GM18909 (cell line): ENCODE data around the gene NUP160.
"Not testable (repeated sequence)": the region's sequence is repeated elsewhere in the genome, so short reads cannot be mapped to it uniquely, and the experiment has no call there.

Experiments
- ATAC-seq: cut with Tn5 transposase; IDR thresholded peaks from one replicate; pipeline ENCODE4 v1.9.1; 2021; ENCODE audit warnings: mild to moderate bottlenecking; ENCODE audit not compliant: unreplicated experiment, poor library complexity

Gene NUP160

GRCh38 chr11:47864901-47865300 lies 16.8 kb upstream of the NUP160 start:
- no peak for ATAC-seq

DNA sequence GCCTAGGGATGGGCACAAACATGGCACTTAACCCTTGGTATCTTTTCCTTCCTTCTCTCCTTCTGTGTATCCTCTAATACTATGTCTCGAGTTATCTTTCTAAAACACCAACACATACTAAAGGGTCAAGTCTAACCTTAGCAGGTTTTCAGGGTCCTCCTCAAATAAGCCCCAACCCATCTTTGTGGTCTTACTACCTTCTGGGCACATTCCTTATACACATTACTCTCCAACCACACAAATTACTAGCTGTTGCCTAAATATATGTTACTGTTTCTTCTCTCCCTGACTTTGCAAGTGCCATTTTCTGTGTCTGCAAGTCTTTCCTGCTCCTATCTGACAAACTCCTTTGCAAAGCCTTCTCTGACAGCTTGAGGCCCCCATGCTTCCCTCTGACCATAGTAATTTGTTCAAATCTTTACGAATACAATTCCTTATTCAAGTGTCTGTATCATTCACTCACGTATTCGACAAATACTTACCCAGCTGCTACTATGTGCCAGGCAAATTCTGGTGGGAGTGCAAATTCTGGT lies 15.8 kb upstream of the NUP160 start:
- ATAC-seq, result no peak

GRCh38 chr11:47863189-47863897 lies 15.2 kb upstream of the NUP160 start:
- ATAC-seq, result peak; percentile 62

DNA sequence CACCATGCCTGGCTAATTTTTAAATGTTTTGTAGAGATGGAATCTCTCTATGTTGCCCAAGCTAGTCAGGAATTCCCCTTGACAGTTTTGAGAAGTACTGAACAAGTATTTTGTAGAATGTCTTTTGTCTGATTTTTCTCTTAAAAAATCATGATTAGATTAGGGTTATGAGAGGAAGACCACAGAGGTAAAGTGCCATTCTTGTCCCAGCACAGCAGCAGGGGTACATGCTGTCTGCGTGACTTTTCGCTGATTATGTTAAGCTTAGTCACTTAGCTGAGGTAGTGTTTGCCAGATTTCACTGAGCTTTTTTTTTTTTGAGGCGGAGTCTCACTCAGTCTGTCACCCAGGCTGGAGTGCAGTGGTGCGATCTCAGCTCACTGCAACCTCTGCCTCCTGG lies 13.6 kb upstream of the NUP160 start:
- no peak for ATAC-seq

DNA sequence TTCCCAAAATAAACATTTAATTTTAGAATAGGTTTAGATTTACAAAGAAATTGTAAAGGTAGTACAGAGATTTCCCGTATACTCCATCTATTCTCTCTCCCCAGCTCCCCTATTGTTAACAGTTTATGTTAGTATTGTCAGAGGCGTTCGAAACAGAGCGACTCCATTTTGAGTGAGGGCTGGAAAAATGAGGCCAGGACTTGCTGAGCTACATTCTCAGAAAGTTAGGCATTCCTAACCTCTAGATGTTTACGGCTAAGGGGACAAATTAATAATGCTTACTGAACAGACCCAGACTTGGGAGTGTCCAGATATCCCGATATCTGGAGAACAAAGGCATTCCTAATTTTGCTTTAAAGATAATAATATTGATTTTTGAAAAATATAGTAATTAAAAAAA lies 12.4 kb upstream of the NUP160 start:
- ATAC-seq, result no peak

DNA sequence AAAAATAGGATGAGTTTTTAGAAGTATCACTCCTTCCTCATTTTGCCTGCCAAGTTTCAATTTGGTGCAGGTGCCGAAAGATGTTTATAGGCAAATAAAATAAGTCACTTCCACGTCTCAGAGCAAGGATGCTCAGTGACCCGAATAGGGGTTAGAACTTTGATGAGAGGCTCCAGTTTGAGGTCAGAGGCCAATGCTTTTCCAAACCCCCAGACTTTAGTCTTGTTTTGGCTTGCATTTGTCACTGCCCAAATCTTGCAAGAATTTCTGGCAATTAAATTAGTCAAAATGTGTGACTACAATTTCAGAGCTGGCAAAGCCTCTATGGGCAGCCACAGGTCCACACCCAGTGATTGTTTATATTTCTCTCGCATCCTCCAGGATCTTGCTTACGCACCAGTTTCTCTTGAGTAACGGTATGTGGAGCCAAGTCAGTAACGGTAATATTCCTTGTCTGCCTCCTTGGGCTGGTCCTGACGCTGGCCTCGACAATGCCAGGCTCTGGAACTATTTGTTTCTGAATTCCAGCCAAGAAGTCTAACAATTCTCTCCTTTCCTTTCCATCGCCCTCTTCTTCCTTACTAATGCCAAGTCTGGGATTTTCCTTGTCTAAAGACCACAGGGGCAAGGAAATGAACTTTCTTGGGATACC lies 9.9 kb upstream of the NUP160 start:
- no peak for ATAC-seq

DNA sequence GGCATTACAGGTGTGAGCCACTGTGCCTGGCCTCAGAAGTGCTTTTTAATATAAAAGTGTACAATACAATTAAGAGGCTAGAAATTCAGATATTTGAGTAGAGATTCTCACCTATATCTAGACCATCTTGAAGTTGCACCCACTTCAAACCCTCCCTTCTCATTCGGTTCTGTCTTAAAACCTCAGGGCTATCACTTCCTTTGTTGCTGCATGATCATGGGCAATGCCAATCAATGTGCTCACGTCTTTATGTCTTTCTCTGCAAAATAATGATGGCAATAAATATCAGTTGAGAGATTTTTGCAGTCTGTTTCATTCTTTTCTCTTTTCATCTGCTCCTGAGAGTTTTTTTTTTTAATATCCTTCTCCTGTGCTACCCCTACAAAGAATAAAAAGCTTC lies 9.3 kb upstream of the NUP160 start:
- peak; percentile 36 for ATAC-seq

GRCh38 chr11:47856186-47856585 lies 8.0 kb upstream of the NUP160 start:
- ATAC-seq, result no peak

DNA sequence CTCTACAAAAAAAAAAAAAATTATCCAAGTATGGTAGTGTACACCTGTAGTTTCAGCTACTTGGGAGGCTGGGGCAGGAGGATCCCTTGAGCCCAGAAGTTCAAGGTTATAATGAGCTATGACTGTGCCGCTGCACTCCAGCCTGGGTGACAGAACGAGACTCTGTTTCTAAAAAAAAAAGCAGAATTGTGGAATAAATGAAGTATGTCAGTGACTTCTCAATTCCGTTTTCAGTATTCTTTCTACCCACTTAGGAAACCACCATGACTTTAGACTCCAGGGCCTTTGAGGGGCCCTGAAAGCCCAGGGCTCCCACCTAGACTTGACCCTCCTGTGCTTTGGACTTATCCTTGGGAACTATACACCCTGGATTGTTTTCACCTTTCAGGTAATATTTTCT lies 6.5 kb upstream of the NUP160 start:
- ATAC-seq, result peak; percentile 45

- no peak for ATAC-seq
Observed at GRCh38 chr11:47852053-47852452, 3.9 kb upstream of the NUP160 start.

DNA sequence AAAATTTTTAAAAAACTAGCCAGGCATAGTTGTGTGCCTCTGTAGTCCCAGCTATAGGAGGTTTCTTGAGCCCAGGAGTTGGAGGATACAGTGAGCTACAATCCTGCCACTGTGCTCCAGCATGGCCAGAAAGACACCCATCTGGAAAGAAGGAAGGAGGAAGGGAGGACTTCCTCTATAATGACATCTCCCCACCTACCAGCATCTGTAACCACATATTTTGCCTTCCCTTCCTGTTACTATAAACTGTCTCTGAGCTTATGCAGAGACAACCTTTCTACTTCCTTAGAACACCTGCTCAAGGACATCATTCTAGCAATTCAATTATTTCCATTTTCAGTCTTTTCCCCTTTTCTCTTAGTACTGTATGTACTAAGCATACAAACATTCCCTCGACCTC lies 2.2 kb upstream of the NUP160 start:
- ATAC-seq, result peak; percentile 35

GRCh38 chr11:47848700-47849155 lies 578 bp upstream of the NUP160 start:
- no peak for ATAC-seq

GRCh38 chr11:47847537-47847891 lies 636 bp downstream of the NUP160 start:
- no peak for ATAC-seq

DNA sequence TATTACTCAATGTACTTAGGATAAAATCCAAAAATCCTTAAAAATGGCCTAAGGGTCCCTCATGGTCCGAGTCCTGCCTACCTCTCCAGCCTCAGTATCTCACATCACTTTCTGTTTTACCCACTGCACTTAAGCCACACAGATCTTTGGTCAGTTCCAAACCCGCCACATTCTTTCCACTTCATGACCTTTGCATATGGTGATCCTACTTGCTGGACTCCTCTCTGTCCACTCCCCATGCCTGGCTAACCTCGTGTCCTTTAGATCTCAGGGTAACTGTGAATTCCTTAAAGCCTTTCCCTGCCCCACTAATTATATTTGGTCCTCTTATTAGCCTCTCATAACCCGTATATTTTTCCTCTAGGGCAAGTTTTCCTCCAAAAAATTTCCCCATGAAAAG lies 1.2 kb downstream of the NUP160 start:
- ATAC-seq, result no peak

GRCh38 chr11:47843361-47844055 lies 4.6 kb downstream of the NUP160 start:
- no peak for ATAC-seq

DNA sequence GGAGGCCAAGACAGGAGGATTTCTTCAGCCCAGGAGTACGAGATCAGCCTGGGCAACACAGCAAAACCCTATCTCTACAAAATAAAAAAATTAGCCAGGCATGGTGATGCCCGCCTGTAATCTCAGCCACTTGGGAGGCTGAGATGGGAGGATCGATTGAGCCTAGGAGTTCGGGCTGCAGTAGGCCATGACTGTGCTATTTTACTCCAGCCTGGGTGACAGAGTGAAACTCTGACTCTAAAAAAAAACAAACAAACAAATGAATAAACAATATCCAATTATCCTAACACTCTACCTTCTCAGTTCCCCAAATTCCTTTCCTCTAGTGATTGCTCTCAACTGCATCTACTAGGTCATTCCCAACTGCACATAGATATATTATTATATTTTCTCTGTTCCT lies 5.4 kb downstream of the NUP160 start:
- no peak for ATAC-seq

DNA sequence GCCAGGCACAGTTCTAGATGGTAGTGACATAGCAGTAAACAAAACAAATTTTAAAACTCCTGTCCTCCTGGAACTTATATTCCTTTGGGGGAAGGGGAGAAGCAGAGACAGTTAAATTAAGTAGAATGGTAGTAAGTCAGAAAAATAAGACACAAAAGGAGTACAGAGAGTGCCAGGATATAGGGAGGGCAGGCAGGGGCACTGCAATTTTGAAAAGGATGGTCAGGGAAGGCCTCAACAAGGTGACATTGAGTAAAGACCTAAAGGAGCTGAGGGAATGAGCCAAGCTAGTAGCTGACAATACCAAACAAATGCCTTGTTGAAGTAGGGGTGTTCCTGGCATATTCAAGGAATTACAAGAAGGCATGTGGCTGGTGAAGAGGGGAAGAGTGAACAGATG lies 10.2 kb downstream of the NUP160 start:
- no peak for ATAC-seq

GRCh38 chr11:47837292-47837691 lies 10.9 kb downstream of the NUP160 start:
- no peak for ATAC-seq

- not testable (repeated sequence) for ATAC-seq
Observed at GRCh38 chr11:47830013-47830412, 18.1 kb downstream of the NUP160 start.

DNA sequence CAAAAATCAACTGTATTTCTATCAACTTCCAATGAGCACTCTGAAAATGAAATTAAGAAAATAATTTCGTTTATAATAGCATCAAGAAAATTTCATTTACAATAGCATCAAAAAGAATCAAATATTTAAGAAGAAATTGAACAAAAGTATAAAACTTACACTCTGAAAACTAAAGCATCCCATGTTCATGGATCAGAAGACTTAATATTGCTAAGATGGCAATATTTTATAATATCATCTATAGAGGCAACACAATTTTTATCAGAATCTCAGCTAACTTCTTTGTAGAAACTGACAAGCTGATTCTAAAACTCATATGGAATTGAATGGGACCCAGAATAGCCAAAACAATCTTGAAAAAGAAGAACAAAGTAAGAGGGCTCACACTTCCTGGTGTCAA lies 19.9 kb downstream of the NUP160 start:
- ATAC-seq, result no peak

DNA sequence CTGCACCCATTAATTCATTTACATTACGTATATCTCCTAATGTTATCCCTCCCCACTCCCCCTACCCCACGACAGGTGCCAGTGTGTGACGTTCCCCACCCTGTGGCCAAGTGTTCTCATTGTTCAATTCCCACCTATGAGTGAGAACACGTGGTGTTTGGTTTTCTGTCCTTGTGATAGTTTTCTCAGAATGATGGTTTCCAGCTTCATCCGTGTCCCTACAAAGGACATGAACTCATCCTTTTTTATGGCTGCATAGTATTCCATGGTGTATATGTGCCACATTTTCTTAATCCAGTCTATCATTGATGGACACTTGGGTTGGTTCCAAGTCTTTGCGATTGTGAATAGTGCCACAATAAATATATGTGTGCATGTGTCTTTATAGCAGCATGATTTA lies 25.5 kb downstream of the NUP160 start:
- not testable (repeated sequence) for ATAC-seq
